GM12891 (cell line): ENCODE measurements around the gene POLG2.

Experiments
- POLR2A ChIP-seq: IDR thresholded peaks from 2 replicates; pipeline ENCODE4 v1.6.1; 2011; ENCODE audit warnings: low read depth, low read length, control low read depth
- POLR2AphosphoS5 ChIP-seq: IDR thresholded peaks from 2 replicates; pipeline ENCODE4 v1.6.1; 2011; ENCODE audit warnings: low read depth, low read length, control low read depth
- SPI1 ChIP-seq: IDR thresholded peaks from 2 replicates; pipeline ENCODE4 v1.6.1; 2011; ENCODE audit warnings: low read depth, low read length, control low read depth

GRCh38 chr17:64447526-64447925 is 49.3 kb downstream of the POLG2 start:
- TF ChIP-seq POLR2AphosphoS5 (no peak), POLR2A (no peak), SPI1 (no peak)
